ENCODE data around the gene SLC37A3.

The SLC37A3 gene

GRCh38 chr7:140295224-140295738 lies 103.0 kb downstream of the SLC37A3 start:
- H3K4me3 ChIP-seq (ENCODE audit: low read depth in 1 of 2, low read length in 1 of 2), result no peak overlapping the region
- H3K4me1 ChIP-seq (ENCODE audit: control insufficient read depth in 1 of 2, insufficient read depth in 1 of 2, low read depth in 1 of 2, low read length in 1 of 2), result peaks cover 26 to 32% of the 10 kb centered on the region in 2 experiments
- H3K27me3 ChIP-seq, result no peaks in the 10 kb centered on the region
- H3K27ac ChIP-seq, result peak overlapping the region; percentile 66
- no peaks in the 10 kb centered on the region for H3K9me3 ChIP-seq
- TF ChIP-seq CTCF (IDR thresholded peaks at IDR 0.05), result no peak
- H3K36me3 ChIP-seq, result no peaks in the 10 kb centered on the region

GRCh38 chr7:140294454-140294853 lies 103.9 kb downstream of the SLC37A3 start:
- TF ChIP-seq CTCF (IDR thresholded peaks at IDR 0.05), result no peak
- Histone ChIP-seq H3K27ac (peak overlapping the region; percentile 66), H3K4me3 (ENCODE audit: low read depth in 1 of 2, low read length in 1 of 2) (no peak overlapping the region), H3K27me3 (no peaks in the 10 kb centered on the region), H3K4me1 (ENCODE audit: control insufficient read depth in 1 of 2, insufficient read depth in 1 of 2, low read depth in 1 of 2, low read length in 1 of 2) (peaks cover 18 to 24% of the 10 kb centered on the region in 2 experiments), H3K9me3 (no peaks in the 10 kb centered on the region), H3K36me3 (no peaks in the 10 kb centered on the region)

- H3K27ac ChIP-seq, result no peak overlapping the region
- no peaks in the 10 kb centered on the region for H3K9me3 ChIP-seq
- TF ChIP-seq CTCF (IDR thresholded peaks at IDR 0.05), result no peak
- peaks cover 18 to 24% of the 10 kb centered on the region in 2 experiments for H3K4me1 ChIP-seq (ENCODE audit: control insufficient read depth in 1 of 2, insufficient read depth in 1 of 2, low read depth in 1 of 2, low read length in 1 of 2)
- no peaks in the 10 kb centered on the region for H3K36me3 ChIP-seq
- H3K4me3 ChIP-seq (ENCODE audit: low read depth in 1 of 2, low read length in 1 of 2), result no peak overlapping the region
- H3K27me3 ChIP-seq, result no peaks in the 10 kb centered on the region
Measured at GRCh38 chr7:140292438-140292837, 105.9 kb downstream of the SLC37A3 start.

- Histone ChIP-seq H3K27ac (no peak overlapping the region), H3K4me3 (ENCODE audit: low read depth in 1 of 2, low read length in 1 of 2) (no peak overlapping the region), H3K9me3 (no peaks in the 10 kb centered on the region), H3K4me1 (ENCODE audit: control insufficient read depth in 1 of 2, insufficient read depth in 1 of 2, low read depth in 1 of 2, low read length in 1 of 2) (peaks cover 14 to 15% of the 10 kb centered on the region in 2 experiments), H3K27me3 (no peaks in the 10 kb centered on the region), H3K36me3 (no peaks in the 10 kb centered on the region)
- no peak for TF ChIP-seq CTCF (IDR thresholded peaks at IDR 0.05)
Measured at GRCh38 chr7:140289804-140290203, 108.5 kb downstream of the SLC37A3 start.

- Histone ChIP-seq H3K9me3 (no peaks in the 10 kb centered on the region), H3K27ac (no peak overlapping the region), H3K4me3 (ENCODE audit: low read depth in 1 of 2, low read length in 1 of 2) (no peak overlapping the region), H3K27me3 (no peaks in the 10 kb centered on the region), H3K36me3 (no peaks in the 10 kb centered on the region), H3K4me1 (ENCODE audit: control insufficient read depth in 1 of 2, insufficient read depth in 1 of 2, low read depth in 1 of 2, low read length in 1 of 2) (peaks cover 2 to 3% of the 10 kb centered on the region in 2 experiments)
- TF ChIP-seq CTCF (IDR thresholded peaks at IDR 0.05), result no peak
Measured at GRCh38 chr7:140287988-140288387, 110.3 kb downstream of the SLC37A3 start.

- Histone ChIP-seq H3K4me1 (ENCODE audit: control insufficient read depth in 1 of 2, insufficient read depth in 1 of 2, low read depth in 1 of 2, low read length in 1 of 2) (peaks cover 0 to 2% of the 10 kb centered on the region in 2 experiments), H3K9me3 (no peaks in the 10 kb centered on the region), H3K36me3 (no peaks in the 10 kb centered on the region), H3K27me3 (no peaks in the 10 kb centered on the region), H3K4me3 (ENCODE audit: low read depth in 1 of 2, low read length in 1 of 2) (no peak overlapping the region), H3K27ac (no peak overlapping the region)
- no peak for TF ChIP-seq CTCF (IDR thresholded peaks at IDR 0.05)
Measured at GRCh38 chr7:140285938-140286337, 112.4 kb downstream of the SLC37A3 start.
